Hepatocyte (in vitro differentiated cells): ENCODE results near the gene RAB29. TPM values are rescaled to one million over a fixed set of nuclear protein-coding genes. Genes with fewer than 3 reads are reported as not detected.
A peak's percentile ranks its signal among the peaks of the same experiment; 100 is the strongest.

Source experiments
- DNase-seq: peaks from one replicate; pipeline ENCODE4 v3.0.0-alpha.2; 2016; ENCODE audit warnings: low spot score
- H2AFZ ChIP-seq: fragments of 200-600 bp; sonication (generic); 2 replicates; pipeline ENCODE4 v1.6.0; 2016; ENCODE audit warnings: antibody characterized with exemption, mild to moderate bottlenecking
- H3K27ac ChIP-seq: fragments of 200-600 bp; sonication (generic); 2 replicates; pipeline ENCODE4 v1.5.1; 2016; ENCODE audit warnings: mild to moderate bottlenecking
- H3K27me3 ChIP-seq: fragments of 200-600 bp; sonication (generic); 2 replicates; pipeline ENCODE4 v1.6.1; 2016
- H3K36me3 ChIP-seq: fragments of 200-600 bp; sonication (generic); replicated peaks from 2 replicates; pipeline ENCODE4 v1.5.1; 2016; ENCODE audit warnings: low read depth; ENCODE audit not compliant: insufficient read depth
- H3K4me1 ChIP-seq: fragments of 200-600 bp; sonication (generic); 2 replicates; pipeline ENCODE4 v1.5.1; 2016; ENCODE audit warnings: mild to moderate bottlenecking, moderate library complexity; ENCODE audit not compliant: insufficient read depth
- H3K4me2 ChIP-seq: fragments of 200-600 bp; sonication (generic); 2 replicates; pipeline ENCODE4 v1.6.0; 2016
- H3K4me3 ChIP-seq: fragments of 200-600 bp; sonication (generic); 2 replicates; pipeline ENCODE4 v1.5.1; 2016; ENCODE audit warnings: mild to moderate bottlenecking
- H3K79me2 ChIP-seq: fragments of 200-600 bp; sonication (generic); 2 replicates; pipeline ENCODE4 v1.6.0; 2017; ENCODE audit warnings: mild to moderate bottlenecking
- H3K9me2 ChIP-seq: fragments of 200-600 bp; sonication (generic); replicated peaks from 2 replicates; pipeline ENCODE4 v1.6.0; 2017; ENCODE audit warnings: mild to moderate bottlenecking; ENCODE audit not compliant: insufficient read depth
- H3K9me3 ChIP-seq: fragments of 200-600 bp; sonication (generic); 2 replicates; pipeline ENCODE4 v1.5.1; 2016; ENCODE audit warnings: low read depth, mild to moderate bottlenecking
- H4K20me1 ChIP-seq: fragments of 200-600 bp; sonication (generic); 2 replicates; pipeline ENCODE4 v1.6.0; 2016; ENCODE audit warnings: mild to moderate bottlenecking; ENCODE audit not compliant: insufficient read depth, poor library complexity, severe bottlenecking
- EZH2 ChIP-seq: fragments of 200-600 bp; sonication (generic); IDR thresholded peaks from 2 replicates; pipeline ENCODE4 v1.6.1; 2016; ENCODE audit warnings: antibody characterized with exemption, mild to moderate bottlenecking, borderline replicate concordance
- EZH2phosphoT487 ChIP-seq: fragments of 200-600 bp; sonication (generic); IDR thresholded peaks from one replicate; pipeline ENCODE4 v1.6.1; 2018; ENCODE audit warnings: antibody characterized with exemption, mild to moderate bottlenecking, low read depth, moderate library complexity; ENCODE audit not compliant: unreplicated experiment, severe bottlenecking
- WGBS: methylation state at CpG from one replicate; pipeline ENCODE4 v1.1.6; 2016; ENCODE audit warnings: low lambda C conversion rate; ENCODE audit errors: missing lambda C conversion rate; 5-methylcytosine and 5-hydroxymethylcytosine counted together
- polyA plus RNA-seq: library from polyadenylated mRNA; unstranded; fragments of >200 nt; fragmentation: Nextera tagmentation; extraction: Ambion mirVana; gene quantifications from 2 replicates; pipeline ENCODE4 v1.2.1, GENCODE V29; 2016
- total RNA-seq: library from RNA; depleted of rRNA; stranded (reverse); fragments of >200 nt; gene quantifications from 2 replicates; pipeline ENCODE4 v1.2.3, GENCODE V29; 2014
- TF ChIP-seq, protein P1 (sequence below): fragments of 200-600 bp; sonication (generic); IDR thresholded peaks from 2 replicates; pipeline ENCODE4 v1.5.1; 2016; ENCODE audit warnings: antibody characterized with exemption, mild to moderate bottlenecking; ENCODE audit not compliant: poor library complexity

Gene RAB29
- total and polyA plus RNA-seq, 2 experiments from 2014 or later, result 33.3 to 47.5 TPM

DNA sequence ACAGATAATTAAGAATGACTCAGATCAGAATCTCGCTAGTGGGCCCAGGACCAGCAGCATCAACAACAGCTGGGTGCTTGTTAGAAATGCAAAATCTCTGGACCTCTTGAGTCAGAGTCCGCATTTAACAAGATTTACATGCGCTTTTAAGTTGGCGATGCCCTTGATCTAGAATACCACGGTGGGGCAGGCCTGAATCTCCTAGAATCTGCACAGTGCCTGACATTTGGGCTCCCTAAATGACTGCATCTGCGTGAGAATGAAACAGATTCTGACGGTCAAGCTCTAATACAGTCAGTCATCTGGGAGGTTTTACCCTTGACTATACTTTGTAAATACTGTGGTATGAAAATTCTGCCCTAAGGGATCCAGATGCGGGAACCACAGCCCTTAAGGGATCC lies 17.2 kb upstream of the RAB29 start:
- no peak for DNase-seq
- no peaks in the 10 kb centered on the region for H3K27me3 ChIP-seq
- H4K20me1 ChIP-seq, result no peaks in the 10 kb centered on the region
- H3K27ac ChIP-seq, result no peak overlapping the region
- H3K9me2 ChIP-seq, result no peaks in the 10 kb centered on the region
- H3K4me2 ChIP-seq, result no peak overlapping the region
- no peaks in the 10 kb centered on the region for H3K36me3 ChIP-seq
- TF ChIP-seq, protein P1, sequence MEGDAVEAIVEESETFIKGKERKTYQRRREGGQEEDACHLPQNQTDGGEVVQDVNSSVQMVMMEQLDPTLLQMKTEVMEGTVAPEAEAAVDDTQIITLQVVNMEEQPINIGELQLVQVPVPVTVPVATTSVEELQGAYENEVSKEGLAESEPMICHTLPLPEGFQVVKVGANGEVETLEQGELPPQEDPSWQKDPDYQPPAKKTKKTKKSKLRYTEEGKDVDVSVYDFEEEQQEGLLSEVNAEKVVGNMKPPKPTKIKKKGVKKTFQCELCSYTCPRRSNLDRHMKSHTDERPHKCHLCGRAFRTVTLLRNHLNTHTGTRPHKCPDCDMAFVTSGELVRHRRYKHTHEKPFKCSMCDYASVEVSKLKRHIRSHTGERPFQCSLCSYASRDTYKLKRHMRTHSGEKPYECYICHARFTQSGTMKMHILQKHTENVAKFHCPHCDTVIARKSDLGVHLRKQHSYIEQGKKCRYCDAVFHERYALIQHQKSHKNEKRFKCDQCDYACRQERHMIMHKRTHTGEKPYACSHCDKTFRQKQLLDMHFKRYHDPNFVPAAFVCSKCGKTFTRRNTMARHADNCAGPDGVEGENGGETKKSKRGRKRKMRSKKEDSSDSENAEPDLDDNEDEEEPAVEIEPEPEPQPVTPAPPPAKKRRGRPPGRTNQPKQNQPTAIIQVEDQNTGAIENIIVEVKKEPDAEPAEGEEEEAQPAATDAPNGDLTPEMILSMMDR, result no peak
- TF ChIP-seq EZH2, result no peak
- no peak for TF ChIP-seq EZH2phosphoT487
- no peaks in the 10 kb centered on the region for H3K9me3 ChIP-seq
- no peak overlapping the region for H2AFZ ChIP-seq
- no peak overlapping the region for H3K4me3 ChIP-seq
- no peaks in the 10 kb centered on the region for H3K4me1 ChIP-seq
- H3K79me2 ChIP-seq, result no peaks in the 10 kb centered on the region
- WGBS, result 89% methylated on average over 8 of the region's 8 CpGs

DNA sequence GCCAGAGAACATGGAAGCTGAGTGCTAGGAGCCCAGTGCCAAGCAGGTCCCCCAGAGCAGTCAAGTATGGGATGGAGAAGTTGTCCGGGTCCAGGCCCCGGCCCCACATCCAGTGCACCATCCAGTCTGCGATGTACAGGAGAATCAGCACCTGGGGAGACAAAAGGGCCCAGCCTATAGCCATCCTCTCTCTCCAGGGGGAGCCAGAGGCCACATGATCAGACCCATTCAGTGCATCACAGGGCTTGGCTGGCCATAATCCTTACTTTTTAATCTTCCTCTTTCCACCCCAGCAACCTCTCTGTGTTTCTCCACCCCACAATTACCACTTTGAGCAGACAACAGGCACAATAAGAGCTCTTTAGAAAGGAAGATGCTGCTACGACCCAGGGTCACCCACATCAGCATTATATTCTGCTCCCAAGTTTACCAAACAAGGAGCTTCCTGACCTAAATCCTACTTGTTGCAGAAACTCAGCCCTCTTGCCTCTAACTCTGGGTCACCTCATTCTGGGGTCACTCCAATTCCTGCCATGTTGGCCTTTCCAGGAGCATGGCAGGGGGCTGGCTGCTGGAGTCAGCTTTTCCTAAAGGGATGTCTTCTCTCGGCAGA lies 16.4 kb upstream of the RAB29 start:
- Histone ChIP-seq H3K4me3 (no peak overlapping the region), H3K79me2 (no peaks in the 10 kb centered on the region), H3K27ac (no peak overlapping the region), H3K9me3 (no peaks in the 10 kb centered on the region), H3K4me2 (no peak overlapping the region), H3K27me3 (no peaks in the 10 kb centered on the region), H2AFZ (no peak overlapping the region), H3K36me3 (no peaks in the 10 kb centered on the region), H3K4me1 (no peaks in the 10 kb centered on the region), H4K20me1 (no peaks in the 10 kb centered on the region), H3K9me2 (no peaks in the 10 kb centered on the region)
- DNase-seq, result peak; percentile 77
- WGBS, result 80% methylated on average over 5 of the region's 5 CpGs
- no peak for TF ChIP-seq EZH2
- TF ChIP-seq EZH2phosphoT487, result no peak
- TF ChIP-seq, protein P1, result peak; percentile 65

- H3K27me3 ChIP-seq, result no peaks in the 10 kb centered on the region
- H3K9me2 ChIP-seq, result no peaks in the 10 kb centered on the region
- no peak overlapping the region for H3K4me3 ChIP-seq
- 70% methylated on average over 10 of the region's 10 CpGs for WGBS
- H3K4me2 ChIP-seq, result no peak overlapping the region
- no peaks in the 10 kb centered on the region for H3K9me3 ChIP-seq
- H4K20me1 ChIP-seq, result no peaks in the 10 kb centered on the region
- no peaks in the 10 kb centered on the region for H3K79me2 ChIP-seq
- TF ChIP-seq EZH2, result no peak
- TF ChIP-seq, protein P1, result no peak
- no peak for TF ChIP-seq EZH2phosphoT487
- H3K36me3 ChIP-seq, result no peaks in the 10 kb centered on the region
- no peak for DNase-seq
- no peak overlapping the region for H2AFZ ChIP-seq
- no peak overlapping the region for H3K27ac ChIP-seq
- no peaks in the 10 kb centered on the region for H3K4me1 ChIP-seq
Observed at GRCh38 chr1:205787287-205787916, 12.1 kb upstream of the RAB29 start.
